ENCODE results near the gene IRF4.

DNA sequence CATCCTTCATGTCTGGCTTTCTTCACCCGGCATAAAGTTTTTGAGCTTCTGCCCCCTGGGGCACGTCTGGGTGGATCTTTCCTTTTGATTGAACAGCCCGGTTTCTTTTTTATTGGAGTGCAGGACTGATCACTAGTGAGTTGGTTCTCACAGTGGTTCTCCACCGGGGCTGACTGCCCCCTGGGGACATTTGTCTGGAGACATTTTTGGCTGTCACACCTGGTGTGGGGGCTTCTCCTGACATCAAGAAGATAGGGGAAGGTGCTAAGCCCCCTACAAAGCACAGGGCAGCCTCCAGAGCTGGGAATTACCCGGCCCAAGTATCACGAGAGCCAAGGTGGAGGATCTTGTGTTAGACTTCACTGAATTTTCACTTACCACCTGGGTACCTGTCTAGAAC, 25.7 kb upstream of the IRF4 start:
- TF ChIP-seq, protein P1, sequence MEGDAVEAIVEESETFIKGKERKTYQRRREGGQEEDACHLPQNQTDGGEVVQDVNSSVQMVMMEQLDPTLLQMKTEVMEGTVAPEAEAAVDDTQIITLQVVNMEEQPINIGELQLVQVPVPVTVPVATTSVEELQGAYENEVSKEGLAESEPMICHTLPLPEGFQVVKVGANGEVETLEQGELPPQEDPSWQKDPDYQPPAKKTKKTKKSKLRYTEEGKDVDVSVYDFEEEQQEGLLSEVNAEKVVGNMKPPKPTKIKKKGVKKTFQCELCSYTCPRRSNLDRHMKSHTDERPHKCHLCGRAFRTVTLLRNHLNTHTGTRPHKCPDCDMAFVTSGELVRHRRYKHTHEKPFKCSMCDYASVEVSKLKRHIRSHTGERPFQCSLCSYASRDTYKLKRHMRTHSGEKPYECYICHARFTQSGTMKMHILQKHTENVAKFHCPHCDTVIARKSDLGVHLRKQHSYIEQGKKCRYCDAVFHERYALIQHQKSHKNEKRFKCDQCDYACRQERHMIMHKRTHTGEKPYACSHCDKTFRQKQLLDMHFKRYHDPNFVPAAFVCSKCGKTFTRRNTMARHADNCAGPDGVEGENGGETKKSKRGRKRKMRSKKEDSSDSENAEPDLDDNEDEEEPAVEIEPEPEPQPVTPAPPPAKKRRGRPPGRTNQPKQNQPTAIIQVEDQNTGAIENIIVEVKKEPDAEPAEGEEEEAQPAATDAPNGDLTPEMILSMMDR (IDR thresholded peaks at IDR 0.05) = no peak
- no peak for TF ChIP-seq POLR2A (IDR thresholded peaks at IDR 0.05)
